Measurements from ENCODE around the gene CIAO2A.
"Not testable (repeated sequence)": the region's sequence is repeated elsewhere in the genome, so short reads cannot be mapped to it uniquely, and the experiment has no call there.

The CIAO2A gene

DNA sequence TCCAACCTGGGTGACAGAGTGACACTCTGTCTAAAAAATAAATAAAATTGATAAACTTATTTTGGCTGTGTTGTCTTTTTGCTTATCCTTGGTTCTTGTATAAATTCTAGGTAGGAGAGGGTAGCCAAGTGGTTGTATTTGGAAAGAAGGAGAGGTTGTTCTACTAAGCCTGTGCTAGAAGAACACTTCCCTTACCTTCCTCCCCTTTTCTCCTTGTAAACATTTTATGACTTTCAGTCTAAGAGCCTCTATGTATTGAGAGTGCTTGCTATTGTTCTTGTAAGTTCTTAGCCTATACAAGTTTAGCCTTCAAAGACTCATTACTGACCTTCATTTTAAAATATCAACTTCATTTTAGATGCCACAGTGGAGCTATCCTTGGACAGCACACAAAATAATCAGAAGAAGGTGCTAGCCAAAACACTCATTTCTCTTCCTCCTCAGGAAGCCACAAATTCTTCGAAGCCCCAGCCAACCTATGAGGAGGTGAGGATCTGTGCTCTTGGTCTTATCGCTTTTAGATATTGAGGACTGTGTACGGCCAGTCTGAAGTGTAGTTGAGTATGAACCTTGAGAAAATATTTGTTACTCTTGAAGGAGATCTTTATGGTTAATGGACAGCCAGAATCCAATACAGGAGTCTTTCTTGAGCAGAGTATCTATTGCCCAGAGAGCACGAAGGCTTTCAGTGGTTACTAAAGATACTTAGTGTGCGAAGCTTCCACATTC, 24.3 kb upstream of the CIAO2A start:
- H3K27ac ChIP-seq: no peak overlapping the region
- no peaks in the 10 kb centered on the region for H3K27me3 ChIP-seq
- no peak overlapping the region for H3K4me2 ChIP-seq
- peaks cover 98 to 100% (median 99%) of the 10 kb centered on the region in 11 experiments for H3K36me3 ChIP-seq
- H3K9me3 ChIP-seq (replicated peaks in 1 of 11): no peaks in the 10 kb centered on the region
- H3K9ac ChIP-seq: no peak overlapping the region
- peaks cover 0 to 27% (median 2%) of the 10 kb centered on the region in 10 experiments; a peak in 9 of 20 replicates for H3K4me1 ChIP-seq
- TF ChIP-seq Cebpa-rat (IDR thresholded peaks at IDR 0.05): no peak
- H4K20me1 ChIP-seq: peaks cover 0 to 100% (median 33%) of the 10 kb centered on the region in 11 experiments; a peak in 16 of 22 replicates
- H3K4me3 ChIP-seq: no peak overlapping the region

DNA sequence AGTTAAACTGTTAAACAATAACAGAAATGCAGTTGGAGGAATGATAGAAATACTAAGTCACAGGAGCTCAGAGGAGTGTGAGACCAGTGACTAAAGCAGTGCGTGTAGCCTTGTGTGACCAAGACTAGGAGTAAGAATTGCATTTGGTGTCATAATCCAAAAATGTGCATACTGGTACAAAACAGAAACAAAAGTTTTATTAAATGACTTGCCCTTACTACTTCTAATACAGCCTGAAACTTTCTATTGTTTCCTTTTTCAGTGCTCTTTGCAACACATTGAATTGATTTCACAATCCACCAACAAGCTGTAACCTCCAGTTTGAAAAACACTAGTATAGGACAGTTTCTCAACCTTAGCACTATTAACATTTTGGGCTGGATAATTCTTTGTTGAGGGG, 19.3 kb upstream of the CIAO2A start:
- H3K4me3 ChIP-seq: no peak overlapping the region
- H3K4me2 ChIP-seq: peak overlapping the region in 6 of 11 experiments; percentile 2 to 82 (median 58); a peak in 9 of 22 replicates
- no peaks in the 10 kb centered on the region for H3K27me3 ChIP-seq
- H3K27ac ChIP-seq: peak overlapping the region in 8 of 11 experiments; percentile 14 to 59 (median 31); a peak in 12 of 22 replicates
- H4K20me1 ChIP-seq: peaks cover 35 to 100% (median 67%) of the 10 kb centered on the region in 11 experiments; a peak in 21 of 22 replicates
- no peak overlapping the region for H3K9ac ChIP-seq
- H3K9me3 ChIP-seq (replicated peaks in 1 of 11): no peaks in the 10 kb centered on the region
- H3K4me1 ChIP-seq: peaks cover 23 to 76% (median 41%) of the 10 kb centered on the region in 10 experiments
- peak in 4 of 11 experiments; percentile 30 to 65 (median 42); a peak in 4 of 22 replicates for TF ChIP-seq Cebpa-rat (IDR thresholded peaks at IDR 0.05)
- H3K36me3 ChIP-seq: peaks cover 58 to 68% (median 64%) of the 10 kb centered on the region in 11 experiments

- Histone ChIP-seq H3K9ac (peak overlapping the region in 1 of 11 experiments; percentile 48; a peak in 1 of 22 replicates), H3K4me3 (no peak overlapping the region), H3K4me1 (peaks cover 23 to 82% (median 46%) of the 10 kb centered on the region in 10 experiments), H3K9me3 (replicated peaks in 1 of 11) (no peaks in the 10 kb centered on the region), H3K27me3 (no peaks in the 10 kb centered on the region), H4K20me1 (peaks cover 35 to 99% (median 70%) of the 10 kb centered on the region in 11 experiments; a peak in 21 of 22 replicates), H3K27ac (peak overlapping the region in 10 of 11 experiments; percentile 6 to 59 (median 24); a peak in 13 of 22 replicates), H3K4me2 (peak overlapping the region in 6 of 11 experiments; percentile 2 to 82 (median 58); a peak in 10 of 22 replicates), H3K36me3 (peaks cover 52 to 66% (median 58%) of the 10 kb centered on the region in 11 experiments)
- TF ChIP-seq Cebpa-rat (IDR thresholded peaks at IDR 0.05): no peak
Observed at GRCh38 chr15:64112073-64112772, 18.6 kb upstream of the CIAO2A start.

DNA sequence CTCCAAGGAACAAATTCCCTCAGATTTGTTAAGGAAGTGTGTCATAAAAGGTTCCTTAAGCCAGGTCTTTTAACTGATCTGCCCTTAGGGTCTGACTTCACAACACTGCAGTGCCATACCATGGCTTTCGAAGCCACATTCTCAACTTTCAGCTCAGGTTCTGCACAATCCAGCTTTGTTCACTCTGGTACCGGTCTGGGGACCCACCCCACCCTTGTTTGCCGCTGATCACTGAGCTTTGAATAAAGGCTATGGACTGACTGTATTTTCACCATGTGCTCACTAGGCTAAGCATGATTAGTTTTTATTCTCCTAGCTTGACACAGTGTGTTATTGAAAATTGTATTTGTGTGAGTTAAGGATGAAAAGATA, 18.0 kb upstream of the CIAO2A start:
- peak overlapping the region in 7 of 11 experiments; percentile 17 to 59 (median 28); a peak in 10 of 22 replicates for H3K27ac ChIP-seq
- no peaks in the 10 kb centered on the region for H3K27me3 ChIP-seq
- TF ChIP-seq Cebpa-rat (IDR thresholded peaks at IDR 0.05): no peak
- peaks cover 47 to 66% (median 52%) of the 10 kb centered on the region in 11 experiments for H3K36me3 ChIP-seq
- peak overlapping the region in 9 of 11 experiments; percentile 36 to 82 (median 60); a peak in 15 of 22 replicates for H3K4me2 ChIP-seq
- peaks cover 23 to 87% (median 48%) of the 10 kb centered on the region in 10 experiments for H3K4me1 ChIP-seq
- peak overlapping the region in 2 of 11 experiments; percentile 4 to 48; a peak in 1 of 22 replicates for H3K9ac ChIP-seq
- peaks cover 38 to 99% (median 70%) of the 10 kb centered on the region in 11 experiments; a peak in 21 of 22 replicates for H4K20me1 ChIP-seq
- no peak overlapping the region for H3K4me3 ChIP-seq
- H3K9me3 ChIP-seq (replicated peaks in 1 of 11): no peaks in the 10 kb centered on the region

DNA sequence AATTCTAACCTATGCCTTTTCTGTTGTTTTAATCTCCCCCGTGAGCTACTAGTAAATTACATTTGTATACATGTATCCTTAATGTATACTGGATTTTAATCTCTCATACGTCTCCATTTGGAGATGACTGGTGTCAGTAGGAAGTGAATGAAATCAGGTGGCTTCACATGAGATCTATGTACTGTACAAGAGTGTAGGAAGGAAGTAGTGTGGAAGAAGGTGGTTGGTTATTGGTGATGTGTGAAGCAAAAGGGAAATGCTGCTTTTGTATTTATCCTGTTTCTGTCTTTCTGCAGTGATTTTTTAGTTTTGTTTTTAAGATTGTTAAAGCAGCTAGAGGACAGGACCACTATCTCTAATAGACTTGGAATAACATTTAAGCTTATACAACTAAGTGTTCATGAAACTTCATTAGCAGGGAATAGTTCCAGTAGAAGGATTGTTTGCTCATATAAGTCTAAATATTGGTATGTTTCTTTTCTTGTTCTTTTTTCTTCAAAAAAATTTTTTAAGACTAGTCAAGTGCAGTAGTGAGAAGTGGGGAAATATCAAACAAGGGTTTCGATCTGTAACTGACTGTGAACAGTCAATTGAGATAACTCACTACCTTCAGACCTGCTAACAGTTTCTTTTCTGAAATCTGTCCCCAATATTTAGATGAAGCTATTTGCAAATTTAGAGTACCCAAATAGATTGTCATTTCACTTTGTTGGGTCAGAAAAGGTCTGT, 17.5 kb upstream of the CIAO2A start:
- no peak for TF ChIP-seq Cebpa-rat (IDR thresholded peaks at IDR 0.05)
- H4K20me1 ChIP-seq: peaks cover 43 to 99% (median 73%) of the 10 kb centered on the region in 11 experiments; a peak in 21 of 22 replicates
- H3K9me3 ChIP-seq (replicated peaks in 1 of 11): no peaks in the 10 kb centered on the region
- peak overlapping the region in 6 of 11 experiments; percentile 17 to 59 (median 31); a peak in 11 of 22 replicates for H3K27ac ChIP-seq
- H3K9ac ChIP-seq: peak overlapping the region in 2 of 11 experiments; percentile 4 to 48; a peak in 1 of 22 replicates
- no peaks in the 10 kb centered on the region for H3K27me3 ChIP-seq
- H3K4me1 ChIP-seq: peaks cover 23 to 93% (median 50%) of the 10 kb centered on the region in 10 experiments
- peaks cover 42 to 62% (median 48%) of the 10 kb centered on the region in 11 experiments for H3K36me3 ChIP-seq
- no peak overlapping the region; a peak in 1 of 20 replicates for H3K4me3 ChIP-seq
- peak overlapping the region; percentile 36 to 82 (median 60) for H3K4me2 ChIP-seq

- Histone ChIP-seq H3K9ac (peak overlapping the region in 2 of 11 experiments; percentile 5 to 44; a peak in 2 of 22 replicates), H3K36me3 (peaks cover 33 to 56% (median 39%) of the 10 kb centered on the region in 11 experiments), H3K4me1 (peaks cover 29 to 97% (median 56%) of the 10 kb centered on the region in 10 experiments), H4K20me1 (peaks cover 47 to 98% (median 81%) of the 10 kb centered on the region in 11 experiments; a peak in 21 of 22 replicates), H3K4me2 (peak overlapping the region; percentile 36 to 82 (median 60)), H3K27ac (peak overlapping the region in 6 of 11 experiments; percentile 28 to 46 (median 36); a peak in 9 of 22 replicates)
- not testable (repeated sequence) for H3K27me3 ChIP-seq; H3K9me3 ChIP-seq (replicated peaks in 1 of 11); H3K4me3 ChIP-seq
Observed at GRCh38 chr15:64110108-64110701, 16.6 kb upstream of the CIAO2A start.

GRCh38 chr15:64107337-64107736, 13.7 kb upstream of the CIAO2A start:
- Histone ChIP-seq H3K9me3 (replicated peaks in 1 of 11) (peaks cover 0 to 9% (median 7%) of the 10 kb centered on the region in 11 experiments; a peak in 16 of 22 replicates), H3K4me3 (no peak overlapping the region), H4K20me1 (peaks cover 47 to 100% (median 90%) of the 10 kb centered on the region in 11 experiments; a peak in 21 of 22 replicates), H3K27me3 (no peaks in the 10 kb centered on the region), H3K4me2 (peak overlapping the region in 5 of 11 experiments; percentile 4 to 94 (median 85); a peak in 7 of 22 replicates), H3K4me1 (peaks cover 36 to 99% (median 58%) of the 10 kb centered on the region in 10 experiments), H3K36me3 (peaks cover 12 to 36% (median 20%) of the 10 kb centered on the region in 11 experiments; a peak in 20 of 22 replicates), H3K9ac (peak overlapping the region in 1 of 11 experiments; percentile 20; a peak in 1 of 22 replicates), H3K27ac (peak overlapping the region in 4 of 11 experiments; percentile 1 to 76 (median 13); a peak in 4 of 22 replicates)
- TF ChIP-seq Cebpa-rat (IDR thresholded peaks at IDR 0.05): no peak

Measured in BLaER1 treated with 17β-estradiol and CSF1 and Interleukin-3, amounts not matched to agents 10 nM and 100 nM (cell line).